ENCODE measurements around the gene PARP11. TPM values are rescaled to one million over a fixed set of nuclear protein-coding genes. Genes with fewer than 3 reads are reported as not detected.
"Not testable (repeated sequence)": the region's sequence is repeated elsewhere in the genome, so short reads cannot be mapped to it uniquely, and the experiment has no call there.

The PARP11 gene
- total RNA-seq, 2 experiments from 2014 or later: 20.9 to 23.0 TPM

DNA sequence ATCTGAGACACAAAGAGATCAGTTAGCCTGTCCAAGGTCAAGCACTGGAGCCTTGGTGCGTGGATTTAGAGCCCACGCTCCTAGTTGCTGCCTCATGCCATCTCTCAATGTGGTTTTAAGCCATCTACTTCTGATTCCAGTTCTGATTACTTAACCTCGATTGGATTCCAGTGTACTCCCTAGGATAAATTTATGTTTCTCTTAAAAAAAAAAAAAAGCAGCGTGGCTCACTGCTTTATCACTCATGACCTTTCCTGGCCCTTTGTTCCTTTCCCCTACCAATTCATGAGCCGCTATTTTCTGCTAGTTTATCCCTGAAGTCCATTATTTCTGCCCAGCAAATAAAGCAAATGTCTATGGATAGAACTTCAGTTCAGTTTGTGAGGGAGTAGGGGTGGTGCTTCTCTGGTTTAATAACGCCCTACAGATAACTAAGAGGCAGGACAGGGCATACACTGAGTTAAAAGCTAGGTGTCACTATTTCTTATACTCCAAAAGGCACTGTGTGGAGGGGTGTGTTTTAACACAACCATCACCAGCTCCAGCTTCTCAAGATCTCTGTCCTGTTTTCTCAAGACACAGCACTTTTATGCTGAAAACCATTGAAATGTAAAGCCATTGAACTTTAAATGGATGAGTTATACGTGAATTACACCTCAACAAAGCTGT lies 9.8 kb upstream of the PARP11 start:
- Mint-ChIP-seq H3K9me3 (ENCODE audit: low read depth) (no peaks in the 10 kb centered on the region), H3K4me1 (peaks cover 25% of the 10 kb centered on the region), H3K27me3 (no peaks in the 10 kb centered on the region), H3K4me3 (no peak overlapping the region), H3K36me3 (ENCODE audit: low read depth) (no peaks in the 10 kb centered on the region), H3K27ac (no peak overlapping the region)
- CTCF ChIA-PET: interaction anchor here (0.6 to 7.3 kb wide), 10 partner anchors 11 to 393 kb away, joined by 3 to 109 read pairs (median 4); partner anchors contain the start of gene CCND2
- intact Hi-C loops (cut with DNase I, micrococcal nuclease): no loop called here
- DNase-seq: no peak
- ATAC-seq: peak; percentile 86
- POLR2A ChIA-PET: no interaction called here

DNA sequence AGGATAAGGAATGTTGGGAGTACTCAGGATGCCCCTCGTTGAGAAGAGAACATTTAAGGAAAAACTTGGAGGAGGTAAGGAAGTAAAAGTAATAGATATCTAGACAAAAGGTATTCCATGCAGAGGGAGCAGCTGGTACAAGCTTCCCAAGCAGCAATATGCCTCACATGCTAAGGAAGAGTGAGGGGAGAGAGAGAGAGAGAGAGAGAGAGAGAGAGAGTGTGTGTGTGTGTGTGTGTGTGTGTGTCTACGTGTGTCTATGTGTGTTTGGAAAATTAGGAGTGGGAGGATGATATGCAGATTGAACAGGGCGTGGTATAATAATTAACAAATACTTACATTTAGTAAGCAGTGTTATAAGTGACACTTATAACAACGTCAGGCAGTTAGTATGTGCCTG lies 9.2 kb upstream of the PARP11 start:
- Mint-ChIP-seq H3K36me3 (ENCODE audit: low read depth) (no peaks in the 10 kb centered on the region), H3K27me3 (no peaks in the 10 kb centered on the region), H3K4me1 (peaks cover 30% of the 10 kb centered on the region), H3K4me3 (no peak overlapping the region), H3K27ac (no peak overlapping the region), H3K9me3 (ENCODE audit: low read depth) (no peaks in the 10 kb centered on the region)
- intact Hi-C loops (cut with DNase I, micrococcal nuclease): no loop called here
- DNase-seq: no peak
- CTCF ChIA-PET: interaction anchor here (0.6 to 7.3 kb wide), 6 partner anchors 15 to 394 kb away, joined by 3 to 109 read pairs (median 4); partner anchors contain the start of gene CCND2
- no peak for ATAC-seq
- POLR2A ChIA-PET: no interaction called here

- DNase-seq (no peak), ATAC-seq (no peak)
- no peaks in the 10 kb centered on the region for H3K36me3 Mint-ChIP-seq (ENCODE audit: low read depth)
- H3K9me3 Mint-ChIP-seq (ENCODE audit: low read depth): no peaks in the 10 kb centered on the region
- no peaks in the 10 kb centered on the region for H3K27me3 Mint-ChIP-seq
- H3K4me1 Mint-ChIP-seq: peaks cover 30% of the 10 kb centered on the region
- ChIA-PET CTCF (interaction anchor here (0.6 to 1.2 kb wide), 3 partner anchors 44 to 159 kb away, joined by 3 to 4 read pairs (median 3); no protein-coding TSS in a partner anchor), POLR2A (no interaction called here)
- H3K4me3 Mint-ChIP-seq: no peak overlapping the region
- intact Hi-C loops (cut with DNase I, micrococcal nuclease): no loop called here
- no peak overlapping the region for H3K27ac Mint-ChIP-seq
These were observed 8.2 kb upstream of the PARP11 start for GRCh38 chr12:3881281-3881950.

DNA sequence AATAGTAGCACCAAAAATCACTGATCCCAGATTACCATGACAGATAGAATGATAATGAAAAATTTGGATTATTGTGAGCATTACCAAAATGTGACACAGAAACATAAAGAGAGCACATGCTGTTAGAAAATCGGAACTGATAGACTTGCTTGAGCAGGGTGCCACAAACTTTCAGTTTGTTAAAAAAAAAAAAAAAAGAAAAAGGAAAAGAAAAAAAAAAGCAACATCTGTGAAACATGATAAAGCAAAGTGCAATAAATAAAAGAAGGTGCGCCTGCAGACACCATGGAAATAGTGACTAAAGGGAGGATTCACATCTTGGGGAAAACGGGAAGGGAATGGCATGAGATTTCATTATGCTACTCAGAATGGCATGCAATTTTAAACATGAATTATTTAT lies 6.6 kb upstream of the PARP11 start:
- Mint-ChIP-seq H3K27ac (peak overlapping the region; percentile 85), H3K27me3 (no peaks in the 10 kb centered on the region), H3K4me3 (no peak overlapping the region), H3K36me3 (ENCODE audit: low read depth) (no peaks in the 10 kb centered on the region), H3K4me1 (peaks cover 24% of the 10 kb centered on the region), H3K9me3 (ENCODE audit: low read depth) (no peaks in the 10 kb centered on the region)
- intact Hi-C loops (cut with DNase I, micrococcal nuclease): loop anchor here in 1 of 2 experiments (10.0 kb wide), 1 partner anchor 625 kb away; no protein-coding TSS in a partner anchor
- no peak for ATAC-seq
- CTCF ChIA-PET: interaction anchor here (1.0 kb wide), 1 partner anchor 397 kb away, joined by 4 read pairs; no protein-coding TSS in a partner anchor
- DNase-seq: no peak
- POLR2A ChIA-PET: no interaction called here

- H3K27me3 Mint-ChIP-seq: no peaks in the 10 kb centered on the region
- no peak for DNase-seq
- no peak for ATAC-seq
- H3K4me3 Mint-ChIP-seq: peak overlapping the region; percentile 96
- peak overlapping the region; percentile 98 for H3K27ac Mint-ChIP-seq
- H3K4me1 Mint-ChIP-seq: peaks cover 54% of the 10 kb centered on the region
- POLR2A ChIA-PET: no interaction called here
- H3K9me3 Mint-ChIP-seq (ENCODE audit: low read depth): peaks cover 6% of the 10 kb centered on the region
- CTCF ChIA-PET: interaction anchor here (0.7 kb wide), 1 partner anchor 13 kb away, joined by 3 read pairs; no protein-coding TSS in a partner anchor
- peaks cover 21% of the 10 kb centered on the region for H3K36me3 Mint-ChIP-seq (ENCODE audit: low read depth)
- intact Hi-C loops (cut with DNase I, micrococcal nuclease): loop anchor here (5.0 to 10.0 kb wide), 4 partner anchors 119 to 994 kb away; partner anchors contain the start of genes CRACR2A (in 1 of the 2), FOXM1 (in 1 of the 2) and RHNO1 (in 1 of the 2)
These were observed 1.8 kb downstream of the PARP11 start for GRCh38 chr12:3871356-3871755.

GRCh38 chr12:3869865-3870264 lies 3.3 kb downstream of the PARP11 start:
- ATAC-seq (peak; percentile 17), DNase-seq (peak; percentile 37)
- intact Hi-C loops (cut with DNase I, micrococcal nuclease): loop anchor here (1.0 to 10.0 kb wide), 6 partner anchors 118 to 993 kb away; partner anchors contain the start of genes CRACR2A (in 1 of the 2), FOXM1 (in 1 of the 2) and RHNO1 (in 1 of the 2)
- POLR2A ChIA-PET: interaction anchor here (1.0 to 1.1 kb wide), 2 partner anchors 402 to 637 kb away, joined by 3 to 4 read pairs; no protein-coding TSS in a partner anchor
- Mint-ChIP-seq H3K4me3 (peak overlapping the region; percentile 96), H3K4me1 (peaks cover 54% of the 10 kb centered on the region), H3K9me3 (ENCODE audit: low read depth) (peaks cover 19% of the 10 kb centered on the region), H3K36me3 (ENCODE audit: low read depth) (peaks cover 31% of the 10 kb centered on the region), H3K27ac (peak overlapping the region; percentile 98), H3K27me3 (no peaks in the 10 kb centered on the region)
- CTCF ChIA-PET: interaction anchor here (0.6 to 1.2 kb wide), 3 partner anchors 15 to 919 kb away, joined by 3 read pairs; no protein-coding TSS in a partner anchor

GRCh38 chr12:3869433-3869832 lies 3.8 kb downstream of the PARP11 start:
- H3K27me3 Mint-ChIP-seq: no peaks in the 10 kb centered on the region

DNA sequence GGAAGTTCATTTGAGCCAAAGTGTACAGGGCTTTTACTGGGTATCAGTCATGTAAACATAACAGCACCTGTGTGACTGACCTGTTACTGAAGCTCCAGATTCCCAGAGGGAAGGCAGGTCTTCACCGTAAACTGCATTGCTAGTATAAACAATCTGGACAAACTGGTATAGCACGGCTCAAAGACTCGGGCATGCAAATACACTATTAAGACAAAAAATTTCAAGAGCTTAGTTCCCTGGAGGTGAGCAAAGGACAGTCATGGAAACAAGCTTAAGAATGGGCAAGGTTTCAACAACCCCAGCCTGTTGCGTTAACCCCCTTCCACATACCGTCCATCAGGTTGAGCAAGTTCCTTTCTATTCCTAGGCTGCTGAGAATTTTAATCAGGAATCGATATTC lies 9.4 kb downstream of the PARP11 start:
- intact Hi-C loops (cut with DNase I, micrococcal nuclease): no loop called here
- H3K4me1 Mint-ChIP-seq: peaks cover 19% of the 10 kb centered on the region
- no peak overlapping the region for H3K27ac Mint-ChIP-seq
- DNase-seq (no peak), ATAC-seq (no peak)
- H3K4me3 Mint-ChIP-seq: no peak overlapping the region
- POLR2A ChIA-PET: no interaction called here
- CTCF ChIA-PET: interaction anchor here (2.9 kb wide), 1 partner anchor 413 kb away, joined by 9 read pairs; no protein-coding TSS in a partner anchor
- H3K36me3 Mint-ChIP-seq (ENCODE audit: low read depth): peaks cover 50% of the 10 kb centered on the region
- H3K27me3 Mint-ChIP-seq: no peaks in the 10 kb centered on the region
- H3K9me3 Mint-ChIP-seq (ENCODE audit: low read depth): peaks cover 24% of the 10 kb centered on the region

More at GRCh38 chr12:3869433-3869832, 3.8 kb downstream of the PARP11 start:
- POLR2A ChIA-PET: interaction anchor here (0.5 to 1.1 kb wide), 3 partner anchors 54 to 638 kb away, joined by 3 to 4 read pairs (median 3); no protein-coding TSS in a partner anchor
- peak overlapping the region; percentile 98 for H3K27ac Mint-ChIP-seq
- intact Hi-C loops (cut with DNase I, micrococcal nuclease): no loop called here
- H3K4me1 Mint-ChIP-seq: peaks cover 54% of the 10 kb centered on the region
- ATAC-seq (no peak), DNase-seq (no peak)
- peaks cover 24% of the 10 kb centered on the region for H3K9me3 Mint-ChIP-seq (ENCODE audit: low read depth)
- CTCF ChIA-PET: interaction anchor here (0.6 to 1.7 kb wide), 5 partner anchors 15 to 1072 kb away, joined by 3 to 9 read pairs (median 3); no protein-coding TSS in a partner anchor
- peaks cover 36% of the 10 kb centered on the region for H3K36me3 Mint-ChIP-seq (ENCODE audit: low read depth)
- peak overlapping the region; percentile 96 for H3K4me3 Mint-ChIP-seq

DNA sequence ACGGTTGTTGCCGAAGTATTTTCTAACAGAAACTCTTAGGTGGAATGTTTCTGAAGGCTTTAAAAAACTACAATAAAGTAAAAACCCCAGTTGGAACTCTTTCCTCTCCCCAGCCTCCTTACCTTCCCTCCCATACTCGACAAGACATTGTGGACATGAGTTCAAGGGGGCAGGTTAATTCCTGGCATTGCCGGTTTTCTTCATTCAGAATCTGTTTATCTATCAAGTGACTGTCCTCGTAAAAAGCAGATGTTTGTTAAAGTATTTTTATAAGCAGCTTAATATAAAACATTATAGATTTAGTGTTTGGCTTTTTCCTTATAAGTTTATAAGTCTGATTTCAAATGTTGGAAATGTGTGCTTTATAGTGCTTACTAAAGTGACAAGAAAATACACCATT lies 30.7 kb downstream of the PARP11 start:
- no peak overlapping the region for H3K27ac Mint-ChIP-seq
- H3K27me3 Mint-ChIP-seq: no peaks in the 10 kb centered on the region
- ATAC-seq (no peak), DNase-seq (no peak)
- intact Hi-C loops (cut with DNase I, micrococcal nuclease): no loop called here
- H3K36me3 Mint-ChIP-seq (ENCODE audit: low read depth): peaks cover 41% of the 10 kb centered on the region
- peaks cover 5% of the 10 kb centered on the region for H3K9me3 Mint-ChIP-seq (ENCODE audit: low read depth)
- CTCF ChIA-PET: interaction anchor here (1.0 kb wide), 1 partner anchor 12 kb away, joined by 3 read pairs; no protein-coding TSS in a partner anchor
- no peak overlapping the region for H3K4me3 Mint-ChIP-seq
- POLR2A ChIA-PET: no interaction called here
- peaks cover 42% of the 10 kb centered on the region for H3K4me1 Mint-ChIP-seq

DNA sequence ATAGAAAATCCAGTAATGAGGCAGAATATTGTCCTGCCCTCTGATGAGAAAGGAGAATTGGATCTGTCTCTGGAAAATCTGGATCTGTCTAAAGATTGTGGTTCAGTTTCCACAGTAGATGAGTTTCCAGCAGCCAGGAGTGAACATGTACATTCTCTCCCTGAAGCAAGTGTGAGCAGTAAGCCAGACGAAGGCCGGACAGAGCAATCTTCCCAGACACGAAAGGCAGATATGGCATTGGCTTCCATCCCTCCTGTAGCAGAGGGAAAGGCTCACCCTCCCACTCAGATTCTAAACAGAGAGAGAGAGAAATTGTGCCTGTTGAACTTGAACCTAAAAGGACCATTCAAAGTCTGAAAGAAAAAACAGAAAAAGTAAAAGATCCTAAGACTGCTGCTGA lies 31.4 kb downstream of the PARP11 start:
- no peaks in the 10 kb centered on the region for H3K27me3 Mint-ChIP-seq
- no peak overlapping the region for H3K4me3 Mint-ChIP-seq
- no peaks in the 10 kb centered on the region for H3K9me3 Mint-ChIP-seq (ENCODE audit: low read depth)
- no peak overlapping the region for H3K27ac Mint-ChIP-seq
- intact Hi-C loops (cut with DNase I, micrococcal nuclease): no loop called here
- H3K4me1 Mint-ChIP-seq: peaks cover 48% of the 10 kb centered on the region
- ChIA-PET POLR2A (no interaction called here), CTCF (no interaction called here)
- H3K36me3 Mint-ChIP-seq (ENCODE audit: low read depth): peaks cover 39% of the 10 kb centered on the region
- DNase-seq: no peak
- ATAC-seq: no peak

DNA sequence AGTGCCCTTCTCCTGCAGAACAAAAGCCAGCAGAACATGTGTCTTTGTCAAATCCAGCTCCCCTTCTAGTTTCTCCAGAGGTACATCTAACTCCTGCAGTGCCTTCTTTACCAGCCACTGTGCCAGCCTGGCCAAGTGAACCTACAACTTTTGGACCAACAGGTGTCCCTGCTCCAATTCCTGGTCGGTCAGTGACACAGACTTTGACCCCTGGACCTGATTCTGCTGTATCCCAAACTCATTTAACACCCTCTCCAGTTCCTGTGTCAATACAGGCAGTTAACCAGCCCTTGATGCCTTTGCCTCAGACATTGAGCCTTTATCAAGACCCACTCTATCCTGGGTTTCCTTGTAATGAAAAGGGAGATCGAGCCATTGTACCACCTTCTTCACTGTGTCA lies 32.4 kb downstream of the PARP11 start:
- Mint-ChIP-seq H3K4me1 (peaks cover 58% of the 10 kb centered on the region), H3K36me3 (ENCODE audit: low read depth) (peaks cover 40% of the 10 kb centered on the region)
- H3K27me3 Mint-ChIP-seq; DNase-seq; intact Hi-C loops (cut with DNase I, micrococcal nuclease); ATAC-seq; H3K4me3 Mint-ChIP-seq; CTCF ChIA-PET; H3K9me3 Mint-ChIP-seq (ENCODE audit: low read depth); POLR2A ChIA-PET; H3K27ac Mint-ChIP-seq: not testable (repeated sequence)
